ENCODE measurements around the gene SLC9A3.

SLC9A3 gene

GRCh38 chr5:420632-421286 is 103.5 kb downstream of the SLC9A3 start:
- H3K4me3 ChIP-seq (ENCODE audit: low read length), result no peak overlapping the region
- H3K9me3 ChIP-seq (ENCODE audit: control insufficient read depth, insufficient read depth, low read length), result no peaks in the 10 kb centered on the region
- no peaks in the 10 kb centered on the region for H3K9me2 ChIP-seq (replicated peaks; ENCODE audit: control insufficient read depth, low read length)
- H4K20me1 ChIP-seq (ENCODE audit: control insufficient read depth, insufficient read depth, low read depth, low read length), result no peaks in the 10 kb centered on the region
- no peak for TF ChIP-seq EZH2phosphoT487 (IDR thresholded peaks at IDR 0.05; ENCODE audit: borderline replicate concordance, low read length)
- TF ChIP-seq, protein P1, sequence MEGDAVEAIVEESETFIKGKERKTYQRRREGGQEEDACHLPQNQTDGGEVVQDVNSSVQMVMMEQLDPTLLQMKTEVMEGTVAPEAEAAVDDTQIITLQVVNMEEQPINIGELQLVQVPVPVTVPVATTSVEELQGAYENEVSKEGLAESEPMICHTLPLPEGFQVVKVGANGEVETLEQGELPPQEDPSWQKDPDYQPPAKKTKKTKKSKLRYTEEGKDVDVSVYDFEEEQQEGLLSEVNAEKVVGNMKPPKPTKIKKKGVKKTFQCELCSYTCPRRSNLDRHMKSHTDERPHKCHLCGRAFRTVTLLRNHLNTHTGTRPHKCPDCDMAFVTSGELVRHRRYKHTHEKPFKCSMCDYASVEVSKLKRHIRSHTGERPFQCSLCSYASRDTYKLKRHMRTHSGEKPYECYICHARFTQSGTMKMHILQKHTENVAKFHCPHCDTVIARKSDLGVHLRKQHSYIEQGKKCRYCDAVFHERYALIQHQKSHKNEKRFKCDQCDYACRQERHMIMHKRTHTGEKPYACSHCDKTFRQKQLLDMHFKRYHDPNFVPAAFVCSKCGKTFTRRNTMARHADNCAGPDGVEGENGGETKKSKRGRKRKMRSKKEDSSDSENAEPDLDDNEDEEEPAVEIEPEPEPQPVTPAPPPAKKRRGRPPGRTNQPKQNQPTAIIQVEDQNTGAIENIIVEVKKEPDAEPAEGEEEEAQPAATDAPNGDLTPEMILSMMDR (IDR thresholded peaks at IDR 0.05; ENCODE audit: low read depth, low read length, poor library complexity, severe bottlenecking), result no peak
- H3K4me1 ChIP-seq (ENCODE audit: control insufficient read depth, low read length), result peaks cover 31% of the 10 kb centered on the region
- H3K79me2 ChIP-seq (ENCODE audit: control insufficient read depth, low read length), result no peaks in the 10 kb centered on the region
- H3F3A ChIP-seq (ENCODE audit: control insufficient read depth, insufficient read depth), result no peaks in the 10 kb centered on the region; the same call in 1 of the 2 replicates
- no peaks in the 10 kb centered on the region for H3K27me3 ChIP-seq (ENCODE audit: control insufficient read depth, low read length)
- no peak overlapping the region for H3K4me2 ChIP-seq (ENCODE audit: low read length)
- H3K36me3 ChIP-seq (ENCODE audit: control insufficient read depth, low read length), result peaks cover 16% of the 10 kb centered on the region
- H3K27ac ChIP-seq (ENCODE audit: low read depth, low read length), result no peak overlapping the region
